H1 (cell line): Measurements from ENCODE around the gene NOL3. TPM values are rescaled to one million over a fixed set of nuclear protein-coding genes. Genes with fewer than 3 reads are reported as not detected.

Experiments used
- CBX8 ChIP-seq: fragments of 300-800, 300-1000 bp; sonication (generic); IDR thresholded peaks from 2 replicates; pipeline ENCODE4 v1.7.1; 2016; ENCODE audit warnings: low read depth, low read length, borderline replicate concordance
- CTBP2 ChIP-seq: IDR thresholded peaks from 2 replicates; pipeline ENCODE4 v1.7.0; 2011; ENCODE audit warnings: borderline replicate concordance, mild to moderate bottlenecking, moderate library complexity, mixed read lengths, low read length; ENCODE audit not compliant: insufficient read depth, insufficient read length
- RFX5 ChIP-seq: IDR thresholded peaks from 2 replicates; pipeline ENCODE4 v1.6.1; 2011; ENCODE audit warnings: low read depth, low read length, improper control_type of control experiment, borderline replicate concordance
- polyA plus RNA-seq, 7 experiments: library from polyadenylated mRNA; depleted of rRNA in 3 of 7; stranded (reverse) in 5 of 7; unstranded in 2 of 7; fragments of >200 nt in 5 of 7; fragments of 200-250 nt in 2 of 7; gene quantifications; 1 replicate in 5 of 7; 2 replicates in 1 of 7; 4 replicates in 1 of 7; pipeline versions ENCODE4 v1.2.1 to v1.2.3, GENCODE V29; 2011 to 2013; ENCODE audit warnings: missing spikeins in 2 of 7, mixed read lengths in 2 of 7
- total RNA-seq: library from RNA; stranded (reverse); fragmentation: NEBNext Ultra II Directional; extraction: Animal tissue kit (Norgen Biotek cat#: 25700); gene quantifications from 2 replicates; pipeline ENCODE4 v1.2.1, GENCODE V29; 2021

The NOL3 gene
- total and polyA plus RNA-seq, 2 of the 8 experiments (the other 6 are each of a cell fraction or from before 2014, with no cell fraction given) = 2.2 to 4.6 TPM

GRCh38 chr16:67206838-67207248 is 36.5 kb downstream of the NOL3 start (continued):
- TF ChIP-seq CBX8 (no peak), RFX5 (no peak), CTBP2 (no peak)
